HUES6 (cell line): ENCODE measurements around the gene GPC6.
A peak's percentile ranks its signal among the peaks of the same experiment; 100 is the strongest.

Experiments
- H3K27ac ChIP-seq: 2 replicates; pipeline ENCODE4 v1.7.0; 2013; ENCODE audit warnings: low read depth, mild to moderate bottlenecking, low read length, inconsistent platforms
- H3K27me3 ChIP-seq: 2 replicates; pipeline ENCODE4 v1.6.1; 2013; ENCODE audit warnings: low read length; ENCODE audit not compliant: control insufficient read depth, insufficient read depth
- H3K36me3 ChIP-seq: 2 replicates; pipeline ENCODE4 v1.6.1; 2013; ENCODE audit warnings: low read length; ENCODE audit not compliant: control insufficient read depth, insufficient read depth
- H3K4me1 ChIP-seq: 2 replicates; pipeline ENCODE4 v1.6.1; 2013; ENCODE audit warnings: low read length; ENCODE audit not compliant: control insufficient read depth, insufficient read depth
- H3K4me3 ChIP-seq: 2 replicates; pipeline ENCODE4 v1.5.1; 2013; ENCODE audit warnings: low read depth, low read length
- H3K9ac ChIP-seq: one replicate; pipeline ENCODE4 v1.6.1; 2013; ENCODE audit warnings: mild to moderate bottlenecking, low read length
- H3K9me3 ChIP-seq: 2 replicates; pipeline ENCODE4 v1.6.1; 2013; ENCODE audit warnings: low read depth, low read length; ENCODE audit not compliant: control insufficient read depth, insufficient read depth

The GPC6 gene

GRCh38 chr13:94322925-94323763 lies 1096.5 kb downstream of the GPC6 start:
- peaks cover 24% of the 10 kb centered on the region; the same call in 1 of the 2 replicates for H3K4me1 ChIP-seq

GRCh38 chr13:94323764-94324758 lies 1097.5 kb downstream of the GPC6 start:
- Histone ChIP-seq H3K4me1 (peaks cover 27% of the 10 kb centered on the region; the same call in 1 of the 2 replicates), H3K9ac (no peak overlapping the region), H3K27ac (no peak overlapping the region), H3K27me3 (no peaks in the 10 kb centered on the region), H3K9me3 (peaks cover 4% of the 10 kb centered on the region; the same call in 1 of the 2 replicates), H3K4me3 (no peak overlapping the region), H3K36me3 (no peaks in the 10 kb centered on the region)

More at GRCh38 chr13:94322925-94323763, 1096.5 kb downstream of the GPC6 start:
- no peak overlapping the region for H3K4me3 ChIP-seq
- no peak overlapping the region for H3K27ac ChIP-seq
- no peaks in the 10 kb centered on the region for H3K36me3 ChIP-seq
- H3K9ac ChIP-seq = no peak overlapping the region
- H3K9me3 ChIP-seq = peaks cover 4% of the 10 kb centered on the region; the same call in 1 of the 2 replicates
- no peaks in the 10 kb centered on the region for H3K27me3 ChIP-seq

GRCh38 chr13:94324767-94325540 lies 1098.3 kb downstream of the GPC6 start:
- Histone ChIP-seq H3K4me3 (no peak overlapping the region), H3K4me1 (peaks cover 27% of the 10 kb centered on the region; the same call in 1 of the 2 replicates), H3K9ac (peak overlapping the region; percentile 4), H3K27me3 (no peaks in the 10 kb centered on the region), H3K27ac (no peak overlapping the region; the same call in 1 of the 2 replicates), H3K36me3 (no peaks in the 10 kb centered on the region), H3K9me3 (peaks cover 4% of the 10 kb centered on the region; the same call in 1 of the 2 replicates)

- H3K4me1 ChIP-seq = peaks cover 27% of the 10 kb centered on the region; the same call in 1 of the 2 replicates
- H3K27me3 ChIP-seq = no peaks in the 10 kb centered on the region
- H3K27ac ChIP-seq = no peak overlapping the region; the same call in 1 of the 2 replicates
- peaks cover 4% of the 10 kb centered on the region; the same call in 1 of the 2 replicates for H3K9me3 ChIP-seq
- no peaks in the 10 kb centered on the region for H3K36me3 ChIP-seq
- H3K4me3 ChIP-seq = no peak overlapping the region
- H3K9ac ChIP-seq = no peak overlapping the region
These were observed 1099.0 kb downstream of the GPC6 start for GRCh38 chr13:94325650-94326049.

GRCh38 chr13:94327318-94327717 lies 1100.7 kb downstream of the GPC6 start:
- H3K4me1 ChIP-seq = peaks cover 27% of the 10 kb centered on the region; the same call in 1 of the 2 replicates

GRCh38 chr13:94328381-94329041 lies 1101.9 kb downstream of the GPC6 start:
- H3K9me3 ChIP-seq = no peaks in the 10 kb centered on the region
- no peak overlapping the region for H3K9ac ChIP-seq
- peaks cover 27% of the 10 kb centered on the region; the same call in 1 of the 2 replicates for H3K4me1 ChIP-seq
- H3K27me3 ChIP-seq = no peaks in the 10 kb centered on the region
- H3K27ac ChIP-seq = no peak overlapping the region
- no peak overlapping the region for H3K4me3 ChIP-seq
- H3K36me3 ChIP-seq = no peaks in the 10 kb centered on the region

More at GRCh38 chr13:94327318-94327717, 1100.7 kb downstream of the GPC6 start:
- Histone ChIP-seq H3K27ac (no peak overlapping the region), H3K9me3 (no peaks in the 10 kb centered on the region), H3K36me3 (no peaks in the 10 kb centered on the region), H3K9ac (no peak overlapping the region), H3K27me3 (no peaks in the 10 kb centered on the region), H3K4me3 (no peak overlapping the region)

GRCh38 chr13:94329277-94329676 lies 1102.7 kb downstream of the GPC6 start:
- Histone ChIP-seq H3K27me3 (no peaks in the 10 kb centered on the region), H3K9ac (no peak overlapping the region), H3K9me3 (no peaks in the 10 kb centered on the region), H3K4me1 (peaks cover 25% of the 10 kb centered on the region; the same call in 1 of the 2 replicates), H3K36me3 (no peaks in the 10 kb centered on the region), H3K27ac (no peak overlapping the region), H3K4me3 (no peak overlapping the region)

- Histone ChIP-seq H3K9me3 (no peaks in the 10 kb centered on the region), H3K36me3 (no peaks in the 10 kb centered on the region), H3K27me3 (no peaks in the 10 kb centered on the region), H3K9ac (no peak overlapping the region), H3K4me3 (no peak overlapping the region), H3K27ac (no peak overlapping the region), H3K4me1 (peaks cover 24% of the 10 kb centered on the region; the same call in 1 of the 2 replicates)
These were observed 1103.3 kb downstream of the GPC6 start for GRCh38 chr13:94329754-94330551.

- no peaks in the 10 kb centered on the region for H3K9me3 ChIP-seq
- peaks cover 21% of the 10 kb centered on the region; the same call in 1 of the 2 replicates for H3K4me1 ChIP-seq
- H3K4me3 ChIP-seq = no peak overlapping the region
- H3K27ac ChIP-seq = no peak overlapping the region
- H3K36me3 ChIP-seq = no peaks in the 10 kb centered on the region
- no peaks in the 10 kb centered on the region for H3K27me3 ChIP-seq
- H3K9ac ChIP-seq = no peak overlapping the region
These were observed 1104.0 kb downstream of the GPC6 start for GRCh38 chr13:94330552-94331071.
